Measurements from ENCODE around the gene TBL1Y. TPM values are rescaled to one million over a fixed set of nuclear protein-coding genes. Genes with fewer than 3 reads are reported as not detected.
"Not testable (repeated sequence)": the region's sequence is repeated elsewhere in the genome, so short reads cannot be mapped to it uniquely, and the experiment has no call there.

TBL1Y gene
- total RNA-seq, 1 donor from 2014 or later = not detected

GRCh38 chrY:7056886-7057285 is 146.4 kb downstream of the TBL1Y start:
- no peak overlapping the region for H3K4me3 Mint-ChIP-seq (ENCODE audit: low read depth)
- H3K4me1 Mint-ChIP-seq (ENCODE audit: low read depth) = no peaks in the 10 kb centered on the region
- no peak for DNase-seq (ENCODE audit: low spot score, unreplicated experiment)
- H3K27me3 Mint-ChIP-seq = no peaks in the 10 kb centered on the region
- no peaks in the 10 kb centered on the region for H3K36me3 Mint-ChIP-seq (ENCODE audit: insufficient read depth)
- no peaks in the 10 kb centered on the region for H3K9me3 Mint-ChIP-seq (ENCODE audit: low read depth)
- TF ChIP-seq, protein P1, sequence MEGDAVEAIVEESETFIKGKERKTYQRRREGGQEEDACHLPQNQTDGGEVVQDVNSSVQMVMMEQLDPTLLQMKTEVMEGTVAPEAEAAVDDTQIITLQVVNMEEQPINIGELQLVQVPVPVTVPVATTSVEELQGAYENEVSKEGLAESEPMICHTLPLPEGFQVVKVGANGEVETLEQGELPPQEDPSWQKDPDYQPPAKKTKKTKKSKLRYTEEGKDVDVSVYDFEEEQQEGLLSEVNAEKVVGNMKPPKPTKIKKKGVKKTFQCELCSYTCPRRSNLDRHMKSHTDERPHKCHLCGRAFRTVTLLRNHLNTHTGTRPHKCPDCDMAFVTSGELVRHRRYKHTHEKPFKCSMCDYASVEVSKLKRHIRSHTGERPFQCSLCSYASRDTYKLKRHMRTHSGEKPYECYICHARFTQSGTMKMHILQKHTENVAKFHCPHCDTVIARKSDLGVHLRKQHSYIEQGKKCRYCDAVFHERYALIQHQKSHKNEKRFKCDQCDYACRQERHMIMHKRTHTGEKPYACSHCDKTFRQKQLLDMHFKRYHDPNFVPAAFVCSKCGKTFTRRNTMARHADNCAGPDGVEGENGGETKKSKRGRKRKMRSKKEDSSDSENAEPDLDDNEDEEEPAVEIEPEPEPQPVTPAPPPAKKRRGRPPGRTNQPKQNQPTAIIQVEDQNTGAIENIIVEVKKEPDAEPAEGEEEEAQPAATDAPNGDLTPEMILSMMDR (IDR thresholded peaks at IDR 0.05; ENCODE audit: unreplicated experiment) = no peak
- no peak overlapping the region for H3K27ac Mint-ChIP-seq

DNA sequence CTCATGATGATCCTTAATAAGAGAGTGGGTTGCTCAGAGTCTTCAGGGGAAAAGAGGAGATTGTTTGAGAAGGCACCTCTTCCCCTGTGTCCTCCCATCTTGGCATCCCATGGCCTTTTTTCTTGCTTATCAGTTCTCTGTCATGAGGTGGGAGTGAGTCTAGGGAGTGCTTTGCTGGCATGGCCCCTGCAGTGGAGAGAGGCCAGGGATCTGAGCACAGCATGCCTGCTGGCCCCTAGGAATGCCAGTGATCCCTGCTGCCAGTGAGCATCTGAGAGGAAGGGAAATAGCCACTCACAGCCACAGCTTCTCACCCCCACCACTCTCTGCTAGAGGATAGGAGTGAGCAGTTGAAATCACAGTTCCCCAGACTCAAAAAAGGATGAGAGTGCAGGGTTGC is 168.2 kb downstream of the TBL1Y start:
- TF ChIP-seq, protein P1 (IDR thresholded peaks at IDR 0.05; ENCODE audit: unreplicated experiment) = no peak
- Mint-ChIP-seq H3K4me1 (ENCODE audit: low read depth) (no peaks in the 10 kb centered on the region), H3K27ac (no peak overlapping the region), H3K9me3 (ENCODE audit: low read depth) (no peaks in the 10 kb centered on the region), H3K4me3 (ENCODE audit: low read depth) (no peak overlapping the region), H3K36me3 (ENCODE audit: insufficient read depth) (no peaks in the 10 kb centered on the region), H3K27me3 (no peaks in the 10 kb centered on the region)
- DNase-seq (ENCODE audit: low spot score, unreplicated experiment) = no peak

DNA sequence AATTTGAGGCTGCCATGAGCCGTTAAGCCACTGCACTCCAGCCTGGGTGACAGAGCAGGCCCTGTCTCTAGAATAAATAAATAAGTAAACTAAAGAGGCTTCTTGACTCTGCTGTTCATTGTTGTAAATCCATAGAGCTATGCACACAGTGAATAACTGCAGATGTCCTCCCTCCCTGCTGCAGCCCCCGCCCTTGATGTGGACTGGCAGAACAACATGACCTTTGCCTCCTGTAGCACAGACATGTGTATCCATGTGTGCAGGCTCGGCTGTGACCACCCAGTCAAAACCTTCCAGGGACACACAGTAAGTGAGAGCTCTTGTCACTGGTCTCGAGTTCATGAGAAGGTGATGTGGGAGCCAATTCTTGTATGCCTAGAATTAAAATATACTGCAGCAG is 170.1 kb downstream of the TBL1Y start:
- not testable (repeated sequence) for H3K27ac Mint-ChIP-seq; H3K9me3 Mint-ChIP-seq (ENCODE audit: low read depth); H3K36me3 Mint-ChIP-seq (ENCODE audit: insufficient read depth); H3K27me3 Mint-ChIP-seq; DNase-seq (ENCODE audit: low spot score, unreplicated experiment); H3K4me3 Mint-ChIP-seq (ENCODE audit: low read depth); H3K4me1 Mint-ChIP-seq (ENCODE audit: low read depth)

DNA sequence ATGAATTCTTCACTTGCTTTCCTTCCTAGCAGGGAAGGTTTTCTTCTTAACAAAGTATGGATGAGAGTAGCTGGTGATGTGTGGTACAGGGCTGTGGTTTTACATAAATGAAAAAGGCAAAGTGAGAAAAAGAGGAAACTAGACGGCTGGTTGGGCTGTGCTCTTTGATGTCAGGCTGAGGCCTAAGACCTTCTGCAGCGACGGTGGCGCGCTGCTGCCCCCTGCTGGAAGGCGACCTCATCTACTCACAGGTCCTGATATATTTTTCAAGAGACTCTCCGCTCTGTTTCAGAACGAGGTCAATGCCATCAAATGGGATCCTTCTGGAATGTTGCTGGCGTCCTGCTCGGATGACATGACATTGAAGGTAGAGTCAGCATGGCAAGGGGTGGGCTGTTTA is 175.1 kb downstream of the TBL1Y start:
- Mint-ChIP-seq H3K4me1 (ENCODE audit: low read depth) (no peaks in the 10 kb centered on the region), H3K36me3 (ENCODE audit: insufficient read depth) (no peaks in the 10 kb centered on the region), H3K4me3 (ENCODE audit: low read depth) (no peak overlapping the region), H3K27me3 (no peaks in the 10 kb centered on the region), H3K9me3 (ENCODE audit: low read depth) (no peaks in the 10 kb centered on the region), H3K27ac (no peak overlapping the region)
- TF ChIP-seq, protein P1 (IDR thresholded peaks at IDR 0.05; ENCODE audit: unreplicated experiment) = no peak
- DNase-seq (ENCODE audit: low spot score, unreplicated experiment) = no peak

DNA sequence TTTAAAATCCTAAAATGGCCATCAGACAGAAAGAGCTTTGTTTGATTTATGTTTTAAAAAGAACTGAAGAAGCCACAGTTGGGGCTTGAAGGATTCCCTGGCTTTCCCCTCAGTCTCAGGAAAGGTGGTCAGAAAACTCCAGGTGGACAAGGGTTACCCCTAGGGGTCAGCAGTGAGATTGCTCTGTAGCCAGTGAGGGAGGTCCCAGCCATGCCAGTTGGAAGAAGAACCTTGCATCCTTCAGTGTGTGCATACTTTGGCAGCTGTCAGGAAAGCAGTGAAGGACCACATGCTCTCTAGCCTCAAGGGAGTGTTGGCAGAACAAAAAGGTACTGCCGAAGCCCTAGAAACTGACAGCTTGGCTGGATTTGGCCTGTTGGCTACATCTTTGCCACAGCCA is 182.3 kb downstream of the TBL1Y start:
- Mint-ChIP-seq H3K27me3 (no peaks in the 10 kb centered on the region), H3K36me3 (ENCODE audit: insufficient read depth) (no peaks in the 10 kb centered on the region), H3K4me1 (ENCODE audit: low read depth) (no peaks in the 10 kb centered on the region), H3K4me3 (ENCODE audit: low read depth) (no peak overlapping the region), H3K27ac (no peak overlapping the region), H3K9me3 (ENCODE audit: low read depth) (no peaks in the 10 kb centered on the region)
- TF ChIP-seq, protein P1 (IDR thresholded peaks at IDR 0.05; ENCODE audit: unreplicated experiment) = no peak
- DNase-seq (ENCODE audit: low spot score, unreplicated experiment) = no peak

DNA sequence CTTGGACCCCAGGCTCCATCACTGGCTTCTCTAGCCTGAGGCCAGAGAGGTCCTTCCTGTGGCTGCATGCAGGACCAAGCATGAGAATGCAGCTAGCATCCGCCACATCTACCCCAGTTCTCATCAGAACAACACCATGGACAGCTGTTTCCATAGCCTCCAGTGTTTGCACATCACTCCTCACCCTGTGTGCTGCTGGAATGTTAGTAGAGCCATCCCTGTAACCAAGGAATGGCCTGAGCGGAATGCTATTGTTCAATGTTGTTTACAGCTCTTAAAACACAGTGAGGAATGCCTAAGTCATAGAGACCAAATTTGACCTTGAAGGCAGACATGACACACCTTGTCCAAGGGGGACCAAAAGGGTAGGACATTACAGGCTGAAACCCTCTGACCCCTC is 183.9 kb downstream of the TBL1Y start:
- DNase-seq (ENCODE audit: low spot score, unreplicated experiment) = no peak
- H3K27ac Mint-ChIP-seq = no peak overlapping the region
- no peaks in the 10 kb centered on the region for H3K9me3 Mint-ChIP-seq (ENCODE audit: low read depth)
- H3K27me3 Mint-ChIP-seq = no peaks in the 10 kb centered on the region
- H3K4me3 Mint-ChIP-seq (ENCODE audit: low read depth) = no peak overlapping the region
- no peaks in the 10 kb centered on the region for H3K4me1 Mint-ChIP-seq (ENCODE audit: low read depth)
- TF ChIP-seq, protein P1 (IDR thresholded peaks at IDR 0.05; ENCODE audit: unreplicated experiment) = no peak
- H3K36me3 Mint-ChIP-seq (ENCODE audit: insufficient read depth) = no peaks in the 10 kb centered on the region

Measured in progenitor cell of endocrine pancreas (in vitro differentiated cells).